Measurements from ENCODE around the gene PLPPR2.
A peak's percentile ranks its signal among the peaks of the same experiment; 100 is the strongest.

PLPPR2 gene

DNA sequence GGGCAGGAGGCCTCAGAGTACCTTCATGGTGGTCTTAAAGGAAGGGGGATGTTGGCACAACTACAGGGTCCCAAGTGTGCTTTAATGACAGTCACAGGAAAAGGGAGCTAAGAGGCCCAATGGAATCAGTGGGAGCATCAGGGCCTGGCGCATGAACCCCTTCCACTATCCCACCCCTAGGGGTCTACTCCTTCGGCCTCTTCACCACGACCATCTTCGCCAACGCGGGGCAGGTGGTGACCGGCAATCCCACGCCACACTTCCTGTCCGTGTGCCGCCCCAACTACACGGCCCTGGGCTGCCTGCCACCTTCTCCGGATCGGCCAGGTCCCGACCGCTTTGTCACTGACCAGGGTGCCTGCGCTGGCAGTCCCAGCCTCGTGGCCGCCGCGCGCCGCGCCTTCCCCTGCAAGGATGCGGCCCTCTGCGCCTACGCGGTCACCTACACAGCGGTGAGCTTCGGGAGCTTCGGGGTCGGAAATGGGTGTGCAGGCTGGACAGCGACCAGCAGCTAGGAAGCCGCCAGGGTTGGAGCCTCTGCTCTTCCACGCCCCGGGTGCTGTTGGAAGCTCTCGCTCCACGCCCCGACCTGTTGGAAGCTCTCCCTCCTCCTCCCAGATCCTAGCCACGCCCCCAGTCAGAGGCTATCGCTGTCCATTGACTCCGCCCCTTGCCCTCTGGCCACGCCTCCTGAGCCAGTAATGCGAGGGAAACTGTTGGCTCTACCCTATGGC, 6.0 kb downstream of the PLPPR2 start:
- Histone ChIP-seq H3K4me3 (replicated peaks; ENCODE audit: insufficient read depth, low read length) (no peak overlapping the region), H3K27me3 (ENCODE audit: insufficient read depth, poor library complexity, severe bottlenecking) (no peaks in the 10 kb centered on the region), H3K27ac (replicated peaks) (no peak overlapping the region)
- DNase-seq (ENCODE audit: low read depth in 1 of 2, low spot score in 1 of 2) = no peak
- no peak for TF ChIP-seq CTCF (IDR thresholded peaks at IDR 0.05; ENCODE audit: insufficient read depth, low read length)
- peak; percentile 74 for TF ChIP-seq REST (IDR thresholded peaks at IDR 0.05; ENCODE audit: insufficient replicate concordance, low read depth)

DNA sequence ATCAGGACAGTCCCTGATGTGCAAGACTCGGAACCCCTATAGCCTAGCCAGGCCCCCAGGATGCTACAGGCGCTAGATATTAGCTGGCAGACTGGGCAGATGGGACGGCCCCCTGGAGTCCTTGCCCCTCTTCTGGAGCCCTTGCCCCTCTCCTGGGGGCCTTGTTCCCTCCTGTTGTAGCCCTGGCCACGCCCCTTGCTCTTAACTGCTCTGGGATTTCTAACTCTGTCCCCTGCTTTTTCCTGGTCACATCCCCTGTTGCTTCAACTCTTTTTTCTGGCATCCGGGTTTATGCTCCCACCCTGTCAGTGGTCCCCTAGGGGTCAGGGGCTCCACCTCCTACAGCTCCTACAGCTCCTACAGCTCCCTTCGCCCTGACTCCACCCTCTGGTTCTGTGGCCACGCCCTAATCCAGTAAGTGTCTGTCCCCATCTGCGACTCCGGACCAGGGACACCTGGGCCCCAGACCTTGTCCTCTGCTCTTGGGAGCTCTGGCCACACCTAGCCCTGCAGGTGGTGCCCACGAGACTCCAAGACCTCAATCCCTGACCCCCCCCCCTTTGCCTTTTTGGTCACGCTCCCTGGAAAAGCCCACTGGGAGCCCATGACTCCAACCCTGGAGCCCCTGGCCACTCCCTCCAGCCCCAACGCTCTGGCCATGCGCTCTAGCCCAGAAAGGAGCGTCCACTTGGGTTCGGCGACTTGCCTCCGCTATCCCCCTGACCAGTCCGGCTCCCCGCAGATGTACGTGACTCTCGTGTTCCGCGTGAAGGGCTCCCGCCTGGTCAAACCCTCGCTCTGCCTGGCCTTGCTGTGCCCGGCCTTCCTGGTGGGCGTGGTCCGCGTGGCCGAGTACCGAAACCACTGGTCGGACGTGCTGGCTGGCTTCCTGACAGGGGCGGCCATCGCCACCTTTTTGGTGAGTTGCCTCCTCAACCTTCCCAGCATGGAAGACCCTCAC, 6.8 kb downstream of the PLPPR2 start:
- Histone ChIP-seq H3K27me3 (ENCODE audit: insufficient read depth, poor library complexity, severe bottlenecking) (no peaks in the 10 kb centered on the region), H3K4me3 (replicated peaks; ENCODE audit: insufficient read depth, low read length) (no peak overlapping the region), H3K27ac (replicated peaks) (no peak overlapping the region)
- TF ChIP-seq CTCF (IDR thresholded peaks at IDR 0.05; ENCODE audit: insufficient read depth, low read length) (no peak), GABPA (IDR thresholded peaks at IDR 0.05; ENCODE audit: low read depth) (no peak), REST (IDR thresholded peaks at IDR 0.05; ENCODE audit: insufficient replicate concordance, low read depth) (no peak), SPI1 (IDR thresholded peaks at IDR 0.05; ENCODE audit: borderline replicate concordance, low read depth) (no peak), POLR2AphosphoS5 (IDR thresholded peaks at IDR 0.05; ENCODE audit: low read depth) (no peak)
- DNase-seq (ENCODE audit: low read depth in 1 of 2, low spot score in 1 of 2) = no peak

DNA sequence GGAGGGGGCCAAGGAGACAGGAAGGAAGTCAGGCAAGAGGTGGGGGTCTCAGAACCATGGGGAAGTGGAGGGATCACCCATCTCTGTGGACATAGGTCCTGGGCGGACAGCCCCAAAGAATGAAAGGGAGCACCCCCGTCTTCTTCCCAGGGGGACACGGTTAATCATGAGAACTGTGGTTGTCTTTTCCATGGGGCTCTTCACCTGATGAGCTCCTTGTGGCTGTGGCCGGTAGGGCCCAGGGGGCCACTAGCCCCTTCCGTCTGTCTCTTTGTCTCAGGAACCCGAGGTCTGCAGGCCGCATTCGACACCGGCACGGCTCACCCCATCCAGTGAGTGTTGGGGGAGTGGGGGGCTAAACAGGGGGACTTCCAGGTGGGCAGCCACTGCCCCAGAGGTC, 8.6 kb downstream of the PLPPR2 start:
- DNase-seq (ENCODE audit: low read depth in 1 of 2, low spot score in 1 of 2) = no peak
- Histone ChIP-seq H3K4me3 (replicated peaks; ENCODE audit: insufficient read depth, low read length) (no peak overlapping the region), H3K27ac (replicated peaks) (no peak overlapping the region), H3K27me3 (ENCODE audit: insufficient read depth, poor library complexity, severe bottlenecking) (no peaks in the 10 kb centered on the region)
- TF ChIP-seq CTCF (IDR thresholded peaks at IDR 0.05; ENCODE audit: insufficient read depth, low read length) = no peak
- no peak for TF ChIP-seq REST (IDR thresholded peaks at IDR 0.05; ENCODE audit: insufficient replicate concordance, low read depth)
- TF ChIP-seq POLR2AphosphoS5 (IDR thresholded peaks at IDR 0.05; ENCODE audit: low read depth) = no peak
